HG03159 (cell line): Measurements from ENCODE around the gene MGAT4A.

Source experiments
- ATAC-seq: cut with Tn5 transposase; IDR thresholded peaks from one replicate; pipeline ENCODE4 v1.9.1; 2021; ENCODE audit warnings: mild to moderate bottlenecking, moderate library complexity; ENCODE audit not compliant: unreplicated experiment

Gene MGAT4A

GRCh38 chr2:98704499-98705332 lies 26.2 kb downstream of the MGAT4A start:
- no peak for ATAC-seq

DNA sequence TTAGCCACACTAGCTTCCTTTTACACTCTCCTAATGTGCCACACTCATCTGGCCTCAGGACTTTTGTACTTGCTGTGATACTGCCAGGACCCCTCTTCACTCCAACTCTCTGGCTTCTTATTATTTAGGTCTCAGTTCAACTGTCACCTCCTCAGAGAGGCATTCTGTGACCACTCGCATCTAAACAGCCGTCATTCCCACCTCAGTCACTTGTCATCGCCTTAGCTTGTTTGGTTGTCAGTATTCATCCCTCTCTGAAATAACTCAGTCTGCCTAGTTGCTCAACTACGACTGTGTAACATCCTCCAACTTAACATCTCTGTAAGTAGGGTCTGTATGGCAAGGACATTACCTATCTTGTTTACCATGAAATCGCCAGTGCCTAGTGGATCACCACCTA lies 27.2 kb downstream of the MGAT4A start:
- no peak for ATAC-seq

GRCh38 chr2:98702858-98703620 lies 27.9 kb downstream of the MGAT4A start:
- no peak for ATAC-seq

- no peak for ATAC-seq
Measured at GRCh38 chr2:98702127-98702802, 28.7 kb downstream of the MGAT4A start.

DNA sequence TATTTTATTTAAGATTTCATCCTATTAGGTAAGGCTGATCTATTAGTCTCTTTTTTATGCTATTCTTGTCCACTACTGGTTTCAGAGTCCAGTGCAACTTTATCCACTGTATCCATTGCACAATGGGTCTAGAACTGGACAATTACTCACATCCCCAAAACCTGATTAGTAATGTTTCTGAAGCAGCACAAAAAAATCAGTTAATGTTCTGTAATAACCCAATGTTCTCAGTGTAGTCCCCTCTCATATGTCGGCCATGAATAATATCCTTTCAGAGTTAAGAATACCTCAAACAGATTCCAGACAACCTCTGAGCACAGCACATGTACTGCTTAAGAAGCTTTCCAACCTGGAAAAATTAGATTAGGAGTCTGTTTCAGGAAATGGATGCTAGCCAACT lies 29.7 kb downstream of the MGAT4A start:
- ATAC-seq, result no peak

- no peak for ATAC-seq
Measured at GRCh38 chr2:98698896-98699295, 32.0 kb downstream of the MGAT4A start.

DNA sequence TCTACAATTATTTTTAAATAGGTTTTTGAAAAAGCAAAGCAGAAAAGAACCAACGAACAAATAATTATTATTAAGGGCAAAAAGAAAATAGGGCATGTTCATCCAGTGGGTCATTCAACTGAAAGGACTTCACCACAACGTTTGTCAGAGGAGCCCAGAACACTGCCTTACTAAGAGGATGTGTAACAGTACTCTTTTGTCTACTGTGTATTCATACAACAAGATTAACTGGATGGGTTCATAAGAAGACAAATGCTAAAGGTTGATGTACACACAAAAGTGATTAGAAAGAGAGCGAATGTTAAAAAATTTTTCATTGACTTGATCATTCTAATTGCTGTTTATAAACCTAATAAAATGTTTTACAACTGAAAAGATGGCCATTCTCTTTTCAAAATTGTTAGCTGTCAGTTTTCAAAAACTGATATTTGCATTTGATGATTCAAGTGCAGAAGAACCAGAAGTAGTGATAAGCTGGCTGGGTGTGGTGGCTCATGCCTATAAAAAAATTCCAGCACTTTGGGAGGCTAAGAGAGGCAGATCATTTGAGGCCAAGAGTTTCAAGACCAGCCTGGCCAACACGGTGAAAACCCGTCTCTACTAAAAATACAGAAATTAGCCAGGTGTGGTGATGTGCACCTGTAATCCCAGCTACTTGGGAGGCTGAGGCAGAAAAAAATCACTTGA lies 33.1 kb downstream of the MGAT4A start:
- no peak for ATAC-seq

DNA sequence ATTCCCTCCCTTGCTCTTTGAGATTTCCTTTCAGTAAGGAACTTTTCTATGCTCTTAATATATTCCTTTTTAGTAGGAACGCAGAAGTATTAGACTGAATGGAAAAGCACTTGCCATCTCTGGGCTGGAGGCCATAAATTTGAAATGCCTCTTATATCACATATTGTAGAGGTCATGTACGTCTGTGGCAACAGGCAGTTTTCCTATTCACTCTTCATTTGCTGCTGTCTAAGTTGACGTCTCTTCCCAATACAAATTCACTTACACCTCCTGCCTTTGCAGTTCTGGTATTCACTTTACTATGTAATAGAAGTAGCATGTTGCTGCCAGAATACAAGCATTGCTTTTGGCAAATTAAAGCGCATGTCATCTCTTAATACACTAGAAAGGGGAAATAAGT lies 34.7 kb downstream of the MGAT4A start:
- no peak for ATAC-seq

GRCh38 chr2:98695255-98695654 lies 35.7 kb downstream of the MGAT4A start:
- ATAC-seq, result no peak

GRCh38 chr2:98693477-98693876 lies 37.5 kb downstream of the MGAT4A start:
- no peak for ATAC-seq

GRCh38 chr2:98692090-98693054 lies 38.6 kb downstream of the MGAT4A start:
- no peak for ATAC-seq

- no peak for ATAC-seq
Measured at GRCh38 chr2:98691303-98691702, 39.6 kb downstream of the MGAT4A start.

- no peak for ATAC-seq
Measured at GRCh38 chr2:98685930-98686887, 44.7 kb downstream of the MGAT4A start.

DNA sequence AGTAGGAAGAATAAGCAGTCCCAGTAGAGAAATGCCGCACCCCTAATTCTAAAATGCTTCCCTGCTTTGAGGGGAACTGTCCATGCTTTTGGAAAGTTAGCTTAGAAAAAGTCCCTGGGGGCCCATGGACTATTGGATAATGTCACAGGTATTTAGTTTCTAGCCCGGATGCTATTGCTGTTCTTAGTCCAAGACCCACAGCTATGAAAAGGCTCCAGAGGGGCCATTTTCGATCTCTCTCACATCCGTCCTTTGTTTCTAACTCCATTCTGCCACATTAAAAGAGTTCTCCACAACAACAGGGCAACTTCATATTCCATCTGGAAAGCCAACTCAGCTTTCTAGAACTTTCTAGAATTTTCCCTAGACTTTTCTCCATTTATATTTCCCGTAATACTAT lies 47.2 kb downstream of the MGAT4A start:
- ATAC-seq, result no peak

- no peak for ATAC-seq
Measured at GRCh38 chr2:98676742-98677141, 54.2 kb downstream of the MGAT4A start.

- ATAC-seq, result no peak
Measured at GRCh38 chr2:98674233-98674964, 56.5 kb downstream of the MGAT4A start.

DNA sequence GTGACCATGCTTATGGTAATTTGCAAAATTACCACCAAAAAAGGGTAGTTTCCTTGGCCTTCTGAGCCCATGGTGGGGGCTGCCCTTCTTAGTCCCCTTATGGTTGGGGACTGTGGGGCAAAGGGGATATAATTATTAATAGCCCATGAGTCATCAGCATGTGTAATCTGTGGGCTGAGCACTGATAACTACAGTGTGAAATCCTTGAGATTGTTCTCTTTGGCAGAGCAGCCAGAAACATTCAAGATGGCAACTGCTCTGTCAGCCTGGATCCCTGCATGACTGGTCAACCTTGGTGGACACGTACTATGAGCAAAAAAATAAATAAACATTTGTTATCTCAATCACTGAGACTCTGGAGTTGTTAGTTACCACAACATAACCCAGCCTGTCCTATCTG lies 61.3 kb downstream of the MGAT4A start:
- ATAC-seq, result no peak

GRCh38 chr2:98665677-98666076 lies 65.3 kb downstream of the MGAT4A start:
- ATAC-seq, result no peak
